ENCODE measurements around the gene CD248.

DNA sequence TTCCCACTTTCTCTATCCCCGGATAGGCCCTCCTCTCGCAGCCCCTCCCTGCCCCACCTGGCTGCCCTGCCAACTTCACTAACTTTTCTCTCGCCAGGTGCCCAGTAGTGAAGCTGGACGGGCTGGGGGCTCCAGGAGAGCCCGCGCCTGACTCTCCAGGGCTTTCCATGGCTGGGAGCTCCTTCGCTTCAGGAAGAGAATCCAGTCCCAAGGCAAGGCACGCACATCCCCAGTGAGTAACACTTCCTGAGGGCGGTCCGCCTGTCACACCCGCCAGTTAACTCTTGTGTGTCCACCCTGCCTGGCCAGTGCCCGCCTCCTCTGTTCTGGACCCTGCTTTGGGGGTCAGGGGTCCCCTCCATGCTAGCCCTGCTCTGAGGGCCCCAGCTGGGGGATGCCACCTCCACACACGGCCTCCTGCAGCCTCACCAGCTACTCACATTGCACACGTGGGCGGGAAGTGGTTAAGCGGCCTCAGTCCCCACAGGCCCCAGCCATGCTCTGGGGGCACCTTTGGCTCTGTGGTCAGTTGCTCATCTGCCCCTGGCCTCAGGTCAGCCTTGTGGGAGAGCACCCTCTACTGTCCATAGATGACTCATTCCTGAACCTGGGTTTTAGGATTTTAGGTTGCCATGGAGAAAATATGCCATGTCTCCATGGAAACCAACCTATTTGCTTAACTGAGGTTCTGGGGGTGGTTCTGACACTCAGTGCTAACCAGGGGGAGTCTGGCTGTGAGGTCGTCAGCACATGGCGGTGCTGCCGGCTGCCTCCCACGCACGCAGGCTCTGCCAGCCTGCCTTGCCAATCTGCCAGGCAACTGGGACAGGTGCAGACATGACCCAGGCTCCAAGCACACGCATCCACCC lies 19.6 kb upstream of the CD248 start, which contains the start of gene RIN1:
- TF ChIP-seq, protein P1, sequence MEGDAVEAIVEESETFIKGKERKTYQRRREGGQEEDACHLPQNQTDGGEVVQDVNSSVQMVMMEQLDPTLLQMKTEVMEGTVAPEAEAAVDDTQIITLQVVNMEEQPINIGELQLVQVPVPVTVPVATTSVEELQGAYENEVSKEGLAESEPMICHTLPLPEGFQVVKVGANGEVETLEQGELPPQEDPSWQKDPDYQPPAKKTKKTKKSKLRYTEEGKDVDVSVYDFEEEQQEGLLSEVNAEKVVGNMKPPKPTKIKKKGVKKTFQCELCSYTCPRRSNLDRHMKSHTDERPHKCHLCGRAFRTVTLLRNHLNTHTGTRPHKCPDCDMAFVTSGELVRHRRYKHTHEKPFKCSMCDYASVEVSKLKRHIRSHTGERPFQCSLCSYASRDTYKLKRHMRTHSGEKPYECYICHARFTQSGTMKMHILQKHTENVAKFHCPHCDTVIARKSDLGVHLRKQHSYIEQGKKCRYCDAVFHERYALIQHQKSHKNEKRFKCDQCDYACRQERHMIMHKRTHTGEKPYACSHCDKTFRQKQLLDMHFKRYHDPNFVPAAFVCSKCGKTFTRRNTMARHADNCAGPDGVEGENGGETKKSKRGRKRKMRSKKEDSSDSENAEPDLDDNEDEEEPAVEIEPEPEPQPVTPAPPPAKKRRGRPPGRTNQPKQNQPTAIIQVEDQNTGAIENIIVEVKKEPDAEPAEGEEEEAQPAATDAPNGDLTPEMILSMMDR (IDR thresholded peaks at IDR 0.05): peak; percentile 9 to 54 (median 30)
- TF ChIP-seq POLR2A (IDR thresholded peaks at IDR 0.05): no peak
